ENCODE results near the gene HRAS. TPM values are rescaled to one million over a fixed set of nuclear protein-coding genes. Genes with fewer than 3 reads are reported as not detected.

The HRAS gene
- total and polyA plus RNA-seq, 2 of the 13 experiments (the other 11 are each of a cell fraction or from before 2014, with no cell fraction given) = 32.9 to 50.0 TPM

DNA sequence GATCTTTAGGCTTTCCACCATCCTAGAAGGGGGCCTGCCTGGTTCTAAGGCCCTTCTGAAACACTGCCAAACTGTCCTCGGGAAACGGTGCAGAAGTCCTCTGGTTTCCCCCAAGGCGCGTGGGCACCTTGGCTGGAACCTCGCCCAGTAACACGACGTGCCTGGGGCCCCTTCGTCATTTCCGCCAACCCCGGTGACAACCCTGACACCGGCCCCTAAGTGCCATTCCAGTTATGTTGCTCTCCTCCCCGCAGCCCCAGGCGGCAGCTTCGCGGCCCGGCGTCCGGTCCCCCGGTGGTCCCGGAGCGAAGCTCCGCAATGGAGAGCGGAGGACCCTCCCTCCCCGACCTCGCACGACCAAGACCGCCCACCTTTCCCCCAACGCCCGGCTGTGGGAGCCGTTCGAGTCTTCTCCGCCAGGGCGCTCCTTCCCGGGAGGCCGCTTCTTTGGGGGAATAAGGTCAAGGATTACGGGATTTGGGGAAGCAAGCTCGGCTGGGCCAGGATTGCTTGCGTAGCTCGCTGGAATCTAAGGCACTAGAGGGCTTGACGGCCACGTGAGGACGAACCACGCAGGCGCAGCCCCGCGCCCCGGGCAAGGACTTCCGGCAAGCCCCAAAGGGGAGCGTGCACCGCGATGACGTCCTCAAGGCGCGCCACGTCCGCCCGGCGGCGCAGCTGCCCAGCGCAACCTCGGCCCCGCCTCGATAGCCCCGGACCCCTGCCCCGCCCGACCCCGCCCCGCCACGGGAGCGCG is 29.0 kb downstream of the HRAS start (continued):
- TF ChIP-seq, protein P1, sequence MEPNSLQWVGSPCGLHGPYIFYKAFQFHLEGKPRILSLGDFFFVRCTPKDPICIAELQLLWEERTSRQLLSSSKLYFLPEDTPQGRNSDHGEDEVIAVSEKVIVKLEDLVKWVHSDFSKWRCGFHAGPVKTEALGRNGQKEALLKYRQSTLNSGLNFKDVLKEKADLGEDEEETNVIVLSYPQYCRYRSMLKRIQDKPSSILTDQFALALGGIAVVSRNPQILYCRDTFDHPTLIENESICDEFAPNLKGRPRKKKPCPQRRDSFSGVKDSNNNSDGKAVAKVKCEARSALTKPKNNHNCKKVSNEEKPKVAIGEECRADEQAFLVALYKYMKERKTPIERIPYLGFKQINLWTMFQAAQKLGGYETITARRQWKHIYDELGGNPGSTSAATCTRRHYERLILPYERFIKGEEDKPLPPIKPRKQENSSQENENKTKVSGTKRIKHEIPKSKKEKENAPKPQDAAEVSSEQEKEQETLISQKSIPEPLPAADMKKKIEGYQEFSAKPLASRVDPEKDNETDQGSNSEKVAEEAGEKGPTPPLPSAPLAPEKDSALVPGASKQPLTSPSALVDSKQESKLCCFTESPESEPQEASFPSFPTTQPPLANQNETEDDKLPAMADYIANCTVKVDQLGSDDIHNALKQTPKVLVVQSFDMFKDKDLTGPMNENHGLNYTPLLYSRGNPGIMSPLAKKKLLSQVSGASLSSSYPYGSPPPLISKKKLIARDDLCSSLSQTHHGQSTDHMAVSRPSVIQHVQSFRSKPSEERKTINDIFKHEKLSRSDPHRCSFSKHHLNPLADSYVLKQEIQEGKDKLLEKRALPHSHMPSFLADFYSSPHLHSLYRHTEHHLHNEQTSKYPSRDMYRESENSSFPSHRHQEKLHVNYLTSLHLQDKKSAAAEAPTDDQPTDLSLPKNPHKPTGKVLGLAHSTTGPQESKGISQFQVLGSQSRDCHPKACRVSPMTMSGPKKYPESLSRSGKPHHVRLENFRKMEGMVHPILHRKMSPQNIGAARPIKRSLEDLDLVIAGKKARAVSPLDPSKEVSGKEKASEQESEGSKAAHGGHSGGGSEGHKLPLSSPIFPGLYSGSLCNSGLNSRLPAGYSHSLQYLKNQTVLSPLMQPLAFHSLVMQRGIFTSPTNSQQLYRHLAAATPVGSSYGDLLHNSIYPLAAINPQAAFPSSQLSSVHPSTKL (CRISPR knock-in tag; IDR thresholded peaks at IDR 0.05) = peak; percentile 16; the same call in 1 of the 2 replicates
- TF ChIP-seq ZNF562 (CRISPR knock-in tag; IDR thresholded peaks at IDR 0.05; ENCODE audit: borderline replicate concordance) = no peak
- peak; percentile 91 for TF ChIP-seq RBM39 (IDR thresholded peaks at IDR 0.05; ENCODE audit: low read depth, low read length, poor library complexity, severe bottlenecking)
- TF ChIP-seq SP5 (CRISPR knock-in tag; IDR thresholded peaks at IDR 0.05; ENCODE audit: borderline replicate concordance, low read depth) = no peak; the same call in 1 of the 2 replicates
- no peak for TF ChIP-seq ZNF879 (CRISPR knock-in tag; IDR thresholded peaks at IDR 0.05)
- TF ChIP-seq, protein P2, sequence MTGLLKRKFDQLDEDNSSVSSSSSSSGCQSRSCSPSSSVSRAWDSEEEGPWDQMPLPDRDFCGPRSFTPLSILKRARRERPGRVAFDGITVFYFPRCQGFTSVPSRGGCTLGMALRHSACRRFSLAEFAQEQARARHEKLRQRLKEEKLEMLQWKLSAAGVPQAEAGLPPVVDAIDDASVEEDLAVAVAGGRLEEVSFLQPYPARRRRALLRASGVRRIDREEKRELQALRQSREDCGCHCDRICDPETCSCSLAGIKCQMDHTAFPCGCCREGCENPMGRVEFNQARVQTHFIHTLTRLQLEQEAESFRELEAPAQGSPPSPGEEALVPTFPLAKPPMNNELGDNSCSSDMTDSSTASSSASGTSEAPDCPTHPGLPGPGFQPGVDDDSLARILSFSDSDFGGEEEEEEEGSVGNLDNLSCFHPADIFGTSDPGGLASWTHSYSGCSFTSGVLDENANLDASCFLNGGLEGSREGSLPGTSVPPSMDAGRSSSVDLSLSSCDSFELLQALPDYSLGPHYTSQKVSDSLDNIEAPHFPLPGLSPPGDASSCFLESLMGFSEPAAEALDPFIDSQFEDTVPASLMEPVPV (CRISPR knock-in tag; IDR thresholded peaks at IDR 0.05) = peak; percentile 38; the same call in 1 of the 2 replicates
- TF ChIP-seq ZNF761 (CRISPR knock-in tag; conservative IDR thresholded peaks at IDR 0.05) = no peak; the same call in 1 of the 2 replicates
- no peak for TF ChIP-seq ISL2 (CRISPR knock-in tag; IDR thresholded peaks at IDR 0.05)
- no peak for TF ChIP-seq ZNF441 (CRISPR knock-in tag; IDR thresholded peaks at IDR 0.05; ENCODE audit: borderline replicate concordance)
- TF ChIP-seq, protein P3, sequence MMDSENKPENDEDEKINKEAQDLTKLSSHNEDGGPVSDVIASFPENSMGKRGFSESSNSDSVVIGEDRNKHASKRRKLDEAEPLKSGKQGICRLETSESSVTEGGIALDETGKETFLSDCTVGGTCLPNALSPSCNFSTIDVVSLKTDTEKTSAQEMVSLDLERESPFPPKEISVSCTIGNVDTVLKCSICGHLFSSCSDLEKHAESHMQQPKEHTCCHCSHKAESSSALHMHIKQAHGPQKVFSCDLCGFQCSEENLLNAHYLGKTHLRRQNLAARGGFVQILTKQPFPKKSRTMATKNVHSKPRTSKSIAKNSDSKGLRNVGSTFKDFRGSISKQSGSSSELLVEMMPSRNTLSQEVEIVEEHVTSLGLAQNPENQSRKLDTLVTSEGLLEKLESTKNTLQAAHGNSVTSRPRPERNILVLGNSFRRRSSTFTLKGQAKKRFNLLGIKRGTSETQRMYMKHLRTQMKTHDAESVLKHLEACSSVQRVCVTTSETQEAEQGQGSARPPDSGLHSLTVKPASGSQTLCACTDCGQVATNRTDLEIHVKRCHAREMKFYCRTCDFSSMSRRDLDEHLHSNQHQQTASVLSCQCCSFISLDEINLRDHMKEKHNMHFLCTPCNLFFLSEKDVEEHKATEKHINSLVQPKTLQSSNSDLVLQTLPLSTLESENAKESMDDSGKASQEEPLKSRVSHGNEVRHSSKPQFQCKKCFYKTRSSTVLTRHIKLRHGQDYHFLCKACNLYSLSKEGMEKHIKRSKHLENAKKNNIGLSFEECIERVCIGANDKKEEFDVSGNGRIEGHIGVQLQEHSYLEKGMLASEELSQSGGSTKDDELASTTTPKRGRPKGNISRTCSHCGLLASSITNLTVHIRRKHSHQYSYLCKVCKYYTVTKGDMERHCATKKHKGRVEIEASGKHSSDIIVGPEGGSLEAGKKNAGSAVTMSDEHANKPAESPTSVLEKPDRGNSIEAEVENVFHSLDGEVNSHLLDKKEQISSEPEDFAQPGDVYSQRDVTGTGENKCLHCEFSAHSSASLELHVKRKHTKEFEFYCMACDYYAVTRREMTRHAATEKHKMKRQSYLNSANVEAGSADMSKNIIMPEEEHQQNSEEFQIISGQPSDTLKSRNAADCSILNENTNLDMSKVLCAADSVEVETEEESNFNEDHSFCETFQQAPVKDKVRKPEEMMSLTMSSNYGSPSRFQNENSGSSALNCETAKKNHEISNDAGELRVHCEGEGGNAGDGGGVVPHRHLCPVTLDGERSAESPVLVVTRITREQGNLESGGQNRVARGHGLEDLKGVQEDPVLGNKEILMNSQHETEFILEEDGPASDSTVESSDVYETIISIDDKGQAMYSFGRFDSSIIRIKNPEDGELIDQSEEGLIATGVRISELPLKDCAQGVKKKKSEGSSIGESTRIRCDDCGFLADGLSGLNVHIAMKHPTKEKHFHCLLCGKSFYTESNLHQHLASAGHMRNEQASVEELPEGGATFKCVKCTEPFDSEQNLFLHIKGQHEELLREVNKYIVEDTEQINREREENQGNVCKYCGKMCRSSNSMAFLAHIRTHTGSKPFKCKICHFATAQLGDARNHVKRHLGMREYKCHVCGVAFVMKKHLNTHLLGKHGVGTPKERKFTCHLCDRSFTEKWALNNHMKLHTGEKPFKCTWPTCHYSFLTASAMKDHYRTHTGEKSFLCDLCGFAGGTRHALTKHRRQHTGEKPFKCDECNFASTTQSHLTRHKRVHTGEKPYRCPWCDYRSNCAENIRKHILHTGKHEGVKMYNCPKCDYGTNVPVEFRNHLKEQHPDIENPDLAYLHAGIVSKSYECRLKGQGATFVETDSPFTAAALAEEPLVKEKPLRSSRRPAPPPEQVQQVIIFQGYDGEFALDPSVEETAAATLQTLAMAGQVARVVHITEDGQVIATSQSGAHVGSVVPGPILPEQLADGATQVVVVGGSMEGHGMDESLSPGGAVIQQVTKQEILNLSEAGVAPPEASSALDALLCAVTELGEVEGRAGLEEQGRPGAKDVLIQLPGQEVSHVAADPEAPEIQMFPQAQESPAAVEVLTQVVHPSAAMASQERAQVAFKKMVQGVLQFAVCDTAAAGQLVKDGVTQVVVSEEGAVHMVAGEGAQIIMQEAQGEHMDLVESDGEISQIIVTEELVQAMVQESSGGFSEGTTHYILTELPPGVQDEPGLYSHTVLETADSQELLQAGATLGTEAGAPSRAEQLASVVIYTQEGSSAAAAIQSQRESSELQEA (CRISPR knock-in tag; IDR thresholded peaks at IDR 0.05; ENCODE audit: not compliant biosample characterization) = peak; percentile 21
- 0 out of 2 replicates have a peak, but pooled peaks have one; percentile 18 for TF ChIP-seq RCOR2 (CRISPR knock-in tag; IDR thresholded peaks at IDR 0.05)
- TF ChIP-seq PHF8 (CRISPR knock-in tag; IDR thresholded peaks at IDR 0.05) = peak; percentile 91
- TF ChIP-seq NCOA1 (CRISPR knock-in tag; IDR thresholded peaks at IDR 0.05) = peak; percentile 78; the same call in 1 of the 2 replicates
- 0 out of 2 replicates have a peak, but pooled peaks have one; percentile 14 for TF ChIP-seq MAF1 (CRISPR knock-in tag; IDR thresholded peaks at IDR 0.05; ENCODE audit: borderline replicate concordance)
- TF ChIP-seq GATAD1 (CRISPR knock-in tag; IDR thresholded peaks at IDR 0.05) = peak; percentile 94
- no peak for TF ChIP-seq NBN (conservative IDR thresholded peaks at IDR 0.05)
